B cell (primary cell): Measurements from ENCODE around the gene CTNNA2. TPM values are rescaled to one million over a fixed set of nuclear protein-coding genes. Genes with fewer than 3 reads are reported as not detected.

Source experiments
- ATAC-seq: fragments of 200-7000 bp; cut with Tn5 transposase; one replicate; pipeline ENCODE4 v1.10.0; 2021; ENCODE audit warnings: low read depth, mild to moderate bottlenecking, moderate number of reproducible peaks, moderate library complexity
- CTCF ChIA-PET: fragments of 350-600 bp; sonication (Branson Sonifier 250); formaldehyde crosslinking; loops from one replicate; lab custom pipeline; 2021; ENCODE audit warnings: antibody characterized with exemption, inconsistent platforms; lab: Charles Lee
- POLR2A ChIA-PET: fragments of 350-600 bp; sonication (Branson Sonifier 250); formaldehyde crosslinking; loops from one replicate; lab custom pipeline; 2021; ENCODE audit warnings: antibody characterized with exemption; lab: Charles Lee
- DNase-seq: peaks from one replicate; pipeline ENCODE4 v3.0.0; 2013
- H2AFZ ChIP-seq: 2 replicates; pipeline ENCODE4 v1.6.1; 2012; ENCODE audit warnings: mild to moderate bottlenecking, low read depth, low read length; ENCODE audit not compliant: insufficient read depth, poor library complexity, severe bottlenecking
- H3K27ac ChIP-seq, 2 donors: 1 replicate in 1 of 2; 2 replicates in 1 of 2; pipeline ENCODE4 v1.5.1; 2012 to 2013; ENCODE audit warnings: low read length in 2 of 2, mild to moderate bottlenecking in 2 of 2, moderate library complexity in 1 of 2
- H3K27me3 ChIP-seq, 4 experiments: fragments of 200-600 bp in 1 of 4; sonication (generic) in 1 of 4; replicated peaks in 1 of 4; 1 replicate in 2 of 4; 2 replicates in 2 of 4; pipeline versions ENCODE4 v1.6.1 to v1.7.0; 2013 to 2016; ENCODE audit warnings: low read length in 3 of 4, mild to moderate bottlenecking in 2 of 4, mixed read lengths in 1 of 4, moderate library complexity in 1 of 4; ENCODE audit not compliant: insufficient read depth in 4 of 4, control insufficient read depth in 3 of 4; ENCODE audit errors: control extremely low read depth in 1 of 4
- H3K36me3 ChIP-seq, 2 experiments: replicated peaks in 1 of 2; 1 replicate in 1 of 2; 2 replicates in 1 of 2; pipeline versions ENCODE4 v1.6.1 to v1.7.1; 2013; ENCODE audit warnings: low read length in 1 of 2; ENCODE audit not compliant: insufficient read depth in 2 of 2, control insufficient read depth in 1 of 2; ENCODE audit errors: control extremely low read depth in 1 of 2, extremely low read depth in 1 of 2
- H3K4me1 ChIP-seq, 2 donors: fragments of 200-600 bp in 1 of 2; sonication (generic) in 1 of 2; 1 replicate in 1 of 2; 2 replicates in 1 of 2; pipeline versions ENCODE4 v1.5.1 to v1.6.1; 2013 to 2017; ENCODE audit warnings: low read length in 2 of 2; ENCODE audit not compliant: control insufficient read depth in 2 of 2, insufficient read depth in 2 of 2
- H3K4me2 ChIP-seq: replicated peaks from 2 replicates; pipeline ENCODE3; 2012; ENCODE audit warnings: mild to moderate bottlenecking, low read depth, low read length; ENCODE audit not compliant: poor library complexity, severe bottlenecking
- H3K4me3 ChIP-seq, 5 experiments: fragments of 200-600 bp in 1 of 5; sonication (generic) in 1 of 5; 1 replicate in 3 of 5; 2 replicates in 2 of 5; pipeline versions ENCODE4 v1.5.1 to v1.7.0; 2011 to 2016; ENCODE audit warnings: low read length in 4 of 5, mild to moderate bottlenecking in 4 of 5, low read depth in 2 of 5, control low read depth in 1 of 5, moderate library complexity in 1 of 5; ENCODE audit not compliant: insufficient read depth in 1 of 5; ENCODE audit errors: control extremely low read depth in 1 of 5, extremely low read depth in 1 of 5
- H3K79me2 ChIP-seq: fragments of 200-600 bp; sonication (generic); one replicate; pipeline ENCODE4 v1.6.0; 2016; ENCODE audit warnings: low read length; ENCODE audit not compliant: control insufficient read depth, insufficient read depth
- H3K9ac ChIP-seq: fragments of 200-600 bp; sonication (generic); 2 replicates; pipeline ENCODE4 v1.6.1; 2017; ENCODE audit warnings: mild to moderate bottlenecking, low read length, moderate library complexity
- H3K9me3 ChIP-seq, 3 donors: one replicate each; pipeline versions ENCODE4 v1.6.1 to v1.7.1; 2013; ENCODE audit warnings: low read length in 2 of 3; ENCODE audit not compliant: control insufficient read depth in 2 of 3, insufficient read depth in 1 of 3; ENCODE audit errors: control extremely low read depth in 1 of 3
- H4K20me1 ChIP-seq: 2 replicates; pipeline ENCODE4 v1.6.0; 2012; ENCODE audit warnings: mild to moderate bottlenecking, low read length; ENCODE audit not compliant: insufficient read depth, control insufficient read depth, poor library complexity, severe bottlenecking
- H3K27ac Mint-ChIP-seq: one replicate; pipeline ENCODE4 v1.8.0; 2021; ENCODE audit warnings: mixed read lengths
- H3K27me3 Mint-ChIP-seq: one replicate; pipeline ENCODE4 v1.8.0; 2021; ENCODE audit warnings: mixed read lengths
- H3K4me1 Mint-ChIP-seq: one replicate; pipeline ENCODE4 v1.8.0; 2021; ENCODE audit warnings: mixed read lengths
- H3K4me3 Mint-ChIP-seq: one replicate; pipeline ENCODE4 v1.8.0; 2021; ENCODE audit warnings: mixed read lengths
- H3K9me3 Mint-ChIP-seq: one replicate; pipeline ENCODE4 v1.8.0; 2022; ENCODE audit warnings: mixed read lengths; ENCODE audit not compliant: insufficient read depth
- EZH2 ChIP-seq: IDR thresholded peaks from 2 replicates; pipeline ENCODE4 v1.6.1; 2012; ENCODE audit warnings: borderline replicate concordance, low read depth, mild to moderate bottlenecking, moderate library complexity, low read length; ENCODE audit not compliant: insufficient read depth, poor library complexity, severe bottlenecking
- WGBS: methylation state at CpG from one replicate; pipeline ENCODE4 v1.1.5; 2013; ENCODE audit warnings: missing lambda C conversion rate; ENCODE audit not compliant: insufficient coverage; 5-methylcytosine and 5-hydroxymethylcytosine counted together
- intact Hi-C: fragments of 100-400 bp; cut with micrococcal nuclease; formaldehyde crosslinking; loops from one replicate; pipeline ENCODE4 v1.10.0; 2022
- polyA plus RNA-seq: library from polyadenylated mRNA; depleted of rRNA; stranded (reverse); fragments of >200 nt; gene quantifications from 2 replicates; pipeline ENCODE4 v1.2.3, GENCODE V29; 2012
- total RNA-seq, 2 donors: library from RNA; stranded (reverse); fragments of 120-200 nt in 1 of 2; gene quantifications; 1 replicate in 1 of 2; 2 replicates in 1 of 2; pipeline versions ENCODE4 v1.2.3 to v1.2.4, GENCODE V29; 2013 to 2022
- TF ChIP-seq, protein P1 (sequence below): fragments of 200-600 bp; IDR thresholded peaks from one replicate; pipeline ENCODE4 v1.8.0; 2022; ENCODE audit warnings: antibody characterized with exemption, mild to moderate bottlenecking

CTNNA2 gene
- total and polyA plus RNA-seq, 2 donors (not counting 1 experiment from before 2014, with no cell fraction given): not detected

DNA sequence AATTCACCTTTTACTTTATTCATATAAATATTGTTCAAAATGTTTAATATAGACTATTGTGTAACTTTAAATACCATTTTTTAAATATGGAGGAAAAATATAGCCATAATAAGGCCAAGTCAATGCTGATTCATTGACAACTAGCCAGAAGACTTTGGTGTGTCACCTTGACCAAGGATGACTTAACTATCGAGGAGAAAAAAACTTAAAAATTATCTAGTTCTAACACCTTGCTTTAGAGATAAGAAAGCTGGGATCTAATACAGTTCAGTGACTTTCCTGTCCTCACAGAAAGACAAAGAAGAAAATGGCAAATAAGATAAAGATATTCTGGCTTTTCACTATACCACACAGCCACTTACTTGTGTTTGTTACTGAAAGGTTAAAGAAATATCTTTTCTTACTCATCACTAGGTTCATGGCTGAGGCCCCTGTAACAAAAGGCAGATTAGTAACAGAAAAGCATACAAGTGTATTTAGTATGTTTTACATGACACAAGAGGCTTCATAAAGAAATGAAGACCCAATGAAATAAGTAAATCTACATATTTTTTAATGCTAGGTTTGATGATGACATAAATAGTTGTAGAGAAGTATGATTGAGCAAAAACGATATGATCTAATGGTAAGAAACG, 857.6 kb downstream of the CTNNA2 start:
- H3K27ac Mint-ChIP-seq: no peak overlapping the region
- ChIA-PET POLR2A (no interaction called here), CTCF (no interaction called here)
- Histone ChIP-seq H3K27me3 (no peaks in the 10 kb centered on the region), H3K9ac (no peak overlapping the region), H3K27ac (no peak overlapping the region), H4K20me1 (no peaks in the 10 kb centered on the region), H3K4me2 (no peak overlapping the region), H3K4me3 (no peak overlapping the region), H3K36me3 (no peaks in the 10 kb centered on the region), H2AFZ (no peak overlapping the region), H3K79me2 (no peaks in the 10 kb centered on the region), H3K9me3 (no peaks in the 10 kb centered on the region), H3K4me1 (no peaks in the 10 kb centered on the region)
- intact Hi-C loops: no loop called here
- no peak for DNase-seq
- H3K4me3 Mint-ChIP-seq: no peak overlapping the region
- no peak for ATAC-seq
- H3K27me3 Mint-ChIP-seq: no peaks in the 10 kb centered on the region
- H3K9me3 Mint-ChIP-seq: peaks cover 3% of the 10 kb centered on the region
- TF ChIP-seq, protein P1, sequence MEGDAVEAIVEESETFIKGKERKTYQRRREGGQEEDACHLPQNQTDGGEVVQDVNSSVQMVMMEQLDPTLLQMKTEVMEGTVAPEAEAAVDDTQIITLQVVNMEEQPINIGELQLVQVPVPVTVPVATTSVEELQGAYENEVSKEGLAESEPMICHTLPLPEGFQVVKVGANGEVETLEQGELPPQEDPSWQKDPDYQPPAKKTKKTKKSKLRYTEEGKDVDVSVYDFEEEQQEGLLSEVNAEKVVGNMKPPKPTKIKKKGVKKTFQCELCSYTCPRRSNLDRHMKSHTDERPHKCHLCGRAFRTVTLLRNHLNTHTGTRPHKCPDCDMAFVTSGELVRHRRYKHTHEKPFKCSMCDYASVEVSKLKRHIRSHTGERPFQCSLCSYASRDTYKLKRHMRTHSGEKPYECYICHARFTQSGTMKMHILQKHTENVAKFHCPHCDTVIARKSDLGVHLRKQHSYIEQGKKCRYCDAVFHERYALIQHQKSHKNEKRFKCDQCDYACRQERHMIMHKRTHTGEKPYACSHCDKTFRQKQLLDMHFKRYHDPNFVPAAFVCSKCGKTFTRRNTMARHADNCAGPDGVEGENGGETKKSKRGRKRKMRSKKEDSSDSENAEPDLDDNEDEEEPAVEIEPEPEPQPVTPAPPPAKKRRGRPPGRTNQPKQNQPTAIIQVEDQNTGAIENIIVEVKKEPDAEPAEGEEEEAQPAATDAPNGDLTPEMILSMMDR: no peak
- no peak for TF ChIP-seq EZH2
- H3K4me1 Mint-ChIP-seq: no peaks in the 10 kb centered on the region
- no CpG with 5 or more reads among the region's 3 CpGs for WGBS

DNA sequence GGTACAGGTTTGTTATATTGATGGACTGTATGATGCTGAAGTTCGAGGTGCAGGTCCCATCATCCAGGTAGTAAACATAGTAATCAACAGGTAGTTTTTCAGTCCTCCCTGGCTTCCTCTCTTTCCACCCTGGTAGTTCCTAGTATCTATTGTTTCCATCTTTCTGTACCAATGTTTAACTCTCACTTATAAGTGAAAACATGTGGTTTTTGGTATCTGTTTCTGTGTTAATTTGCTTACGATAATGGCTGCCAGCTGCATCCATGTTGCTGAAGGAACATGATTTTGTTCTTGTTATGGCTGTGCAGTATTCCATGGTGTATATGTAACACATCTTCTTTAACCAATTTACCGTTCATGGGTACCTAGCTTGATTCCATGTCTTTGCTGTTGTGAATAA, 861.3 kb downstream of the CTNNA2 start:
- Histone ChIP-seq H3K79me2 (no peaks in the 10 kb centered on the region), H2AFZ (no peak overlapping the region), H3K27me3 (no peaks in the 10 kb centered on the region), H3K9me3 (no peaks in the 10 kb centered on the region), H3K9ac (no peak overlapping the region), H3K4me2 (no peak overlapping the region), H3K4me3 (no peak overlapping the region), H3K27ac (no peak overlapping the region), H4K20me1 (no peaks in the 10 kb centered on the region), H3K4me1 (no peaks in the 10 kb centered on the region), H3K36me3 (no peaks in the 10 kb centered on the region)
- Mint-ChIP-seq H3K4me1 (no peaks in the 10 kb centered on the region), H3K4me3 (no peak overlapping the region), H3K27me3 (no peaks in the 10 kb centered on the region), H3K9me3 (peaks cover 3% of the 10 kb centered on the region), H3K27ac (no peak overlapping the region)
- CTCF ChIA-PET: no interaction called here
- no peak for TF ChIP-seq EZH2
- TF ChIP-seq, protein P1: no peak
- ATAC-seq (no peak), DNase-seq (no peak)
- WGBS: no CpG with 5 or more reads among the region's 3 CpGs
- POLR2A ChIA-PET: no interaction called here
- intact Hi-C loops: no loop called here
